Pancreas (tissue), 10 donors: ENCODE measurements around the gene FOXO6. TPM values are rescaled to one million over a fixed set of nuclear protein-coding genes. Genes with fewer than 3 reads are reported as not detected.
A peak's percentile ranks its signal among the peaks of the same experiment; 100 is the strongest.
"Not testable (repeated sequence)": the region's sequence is repeated elsewhere in the genome, so short reads cannot be mapped to it uniquely, and the experiment has no call there.

Experiments used
- ATAC-seq, 4 donors: fragments of 200-7000 bp; cut with Tn5 transposase; one replicate each; pipeline versions ENCODE4 v1.8.0 to v1.9.1; 2020; ENCODE audit warnings: mild to moderate bottlenecking in 4 of 4, moderate library complexity in 4 of 4
- DNase-seq, 6 donors: peaks; one replicate each; pipeline ENCODE4 v3.0.0-alpha.2; 2020
- FAIRE-seq: peaks from 2 replicates; lab custom pipeline; 2012; peaks lifted over from hg19 to GRCh38; lab: Jason Lieb, UNC
- H3K27ac ChIP-seq, 4 donors: fragments of 200-600 bp; sonication (generic); 1 replicate in 3 of 4; 2 replicates in 1 of 4; pipeline versions ENCODE4 v1.5.0 to v1.8.0; 2020
- H3K27me3 ChIP-seq, 4 donors: fragments of 200-600 bp; one replicate each; pipeline ENCODE4 v1.8.0; 2021
- H3K36me3 ChIP-seq, 3 donors: fragments of 200-600 bp; sonication (generic) in 1 of 3; one replicate each; pipeline versions ENCODE4 v1.5.0 to v1.8.0; 2020 to 2021
- H3K4me1 ChIP-seq, 3 donors: fragments of 200-600 bp; one replicate each; pipeline ENCODE4 v1.8.0; 2021
- H3K4me3 ChIP-seq, 4 donors: fragments of 200-600 bp; sonication (generic) in 2 of 4; one replicate each; pipeline versions ENCODE4 v1.5.0 to v1.8.0; 2020 to 2021
- H3K9me3 ChIP-seq, 4 donors: fragments of 200-600 bp; one replicate each; pipeline ENCODE4 v1.8.0; 2021
- WGBS, 2 donors: extraction: QIAGEN DNeasy Blood & Tissue Kit; methylation state at CpG; one replicate each; pipeline ENCODE4 v1.1.7; 2013; 5-methylcytosine and 5-hydroxymethylcytosine counted together
- intact Hi-C, 3 donors: fragments of 100-400 bp; cut with DNase I; formaldehyde crosslinking; loops; one replicate each; pipeline versions ENCODE4 v1.11.1 to v1.14.2; 2022
- polyA plus RNA-seq, 2 donors: library from polyadenylated mRNA; stranded (reverse); fragments of 200-250 nt; gene quantifications; one replicate each; pipeline ENCODE4 v1.2.3, GENCODE V29; 2013
- total RNA-seq, 6 donors: library from RNA; stranded (reverse); fragmentation: NEBNext Ultra II Directional in 4 of 6; extraction: Animal tissue kit (Norgen Biotek cat#: 25700) in 4 of 6; gene quantifications; one replicate each; pipeline versions ENCODE4 v1.2.1 to v1.2.4, GENCODE V29; 2021 to 2023
- TF ChIP-seq, protein P1 (sequence below), 4 donors: fragments of 200-600 bp; sonication (generic) in 3 of 4; IDR thresholded peaks; one replicate each; pipeline versions ENCODE4 v1.5.0 to v1.8.0; 2021; ENCODE audit warnings: antibody characterized with exemption in 4 of 4
- donor health status: healthy with polysubstance abuse.
- donor health status: DM: no; HTN: no; CAD: no; lungs with moderate emphysema.
- donor health status: DM: no; HTN: no; CAD: no.
- donor health status: control.
- donor health status: control.
- donor health status: Bipolar disorder and iron deficiency.
- donor health status: DM: yes; HTN: yes; CAD: no.
- donor health status: DM: no; HTN: no; CAD: no.
- donor health status: DM: no; HTN: no; CAD: no.
- donor health status: DM: yes; HTN: yes; CAD: no.

The FOXO6 gene
- total and polyA plus RNA-seq, 8 donors, result 0.79 to 2.0 (median 1.2) TPM

DNA sequence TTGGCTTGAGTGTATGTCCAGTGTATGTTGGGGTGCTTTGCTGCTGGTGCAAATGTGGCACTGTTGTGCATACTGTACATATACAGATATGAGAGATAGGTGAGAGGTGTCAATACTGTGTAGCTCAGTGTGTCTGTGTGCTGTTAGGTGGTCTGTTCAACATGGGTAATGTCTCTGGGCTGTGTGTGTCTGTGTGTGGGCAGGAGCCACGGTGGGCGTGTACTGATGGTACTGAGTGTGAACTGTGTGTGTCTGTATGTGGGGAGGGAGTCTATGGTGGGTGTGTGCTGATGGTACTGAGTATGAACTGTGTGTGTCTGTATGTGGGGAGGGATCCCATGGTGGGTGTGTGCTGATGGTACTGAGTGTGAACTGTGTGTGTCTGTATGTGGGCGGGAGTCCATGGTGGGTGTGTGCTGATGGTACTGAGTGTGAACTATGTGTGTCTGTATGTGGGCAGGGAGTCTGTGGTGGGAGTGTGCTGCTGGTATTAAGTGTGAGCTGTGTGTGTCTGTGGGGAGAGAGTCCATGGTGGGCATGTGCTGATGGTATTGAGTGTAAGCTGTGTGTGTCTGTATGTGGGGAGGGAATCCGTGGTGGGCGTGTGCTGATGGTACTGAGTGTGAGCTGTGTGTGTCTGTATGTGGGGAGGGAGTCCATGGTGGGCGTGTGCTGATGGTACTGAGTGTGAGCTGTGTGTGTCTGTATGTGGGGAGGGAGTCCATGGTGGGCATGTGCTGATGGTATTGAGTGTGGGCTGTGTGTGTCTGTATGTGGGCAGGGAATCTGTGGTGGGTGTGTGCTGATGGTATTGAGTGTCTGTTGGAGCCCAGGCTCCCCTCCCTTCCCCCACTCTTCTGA, 32.2 kb upstream of the FOXO6 start:
- 89 to 92% methylated on average over 6 of the region's 6 CpGs for WGBS, 2 donors
- DNase-seq (no peak), ATAC-seq (no peak), FAIRE-seq (no peak)
- no peaks in the 10 kb centered on the region for H3K9me3 ChIP-seq
- no peaks in the 10 kb centered on the region for H3K36me3 ChIP-seq
- H3K27ac ChIP-seq, result no peak overlapping the region
- no peaks in the 10 kb centered on the region for H3K27me3 ChIP-seq
- TF ChIP-seq, protein P1, sequence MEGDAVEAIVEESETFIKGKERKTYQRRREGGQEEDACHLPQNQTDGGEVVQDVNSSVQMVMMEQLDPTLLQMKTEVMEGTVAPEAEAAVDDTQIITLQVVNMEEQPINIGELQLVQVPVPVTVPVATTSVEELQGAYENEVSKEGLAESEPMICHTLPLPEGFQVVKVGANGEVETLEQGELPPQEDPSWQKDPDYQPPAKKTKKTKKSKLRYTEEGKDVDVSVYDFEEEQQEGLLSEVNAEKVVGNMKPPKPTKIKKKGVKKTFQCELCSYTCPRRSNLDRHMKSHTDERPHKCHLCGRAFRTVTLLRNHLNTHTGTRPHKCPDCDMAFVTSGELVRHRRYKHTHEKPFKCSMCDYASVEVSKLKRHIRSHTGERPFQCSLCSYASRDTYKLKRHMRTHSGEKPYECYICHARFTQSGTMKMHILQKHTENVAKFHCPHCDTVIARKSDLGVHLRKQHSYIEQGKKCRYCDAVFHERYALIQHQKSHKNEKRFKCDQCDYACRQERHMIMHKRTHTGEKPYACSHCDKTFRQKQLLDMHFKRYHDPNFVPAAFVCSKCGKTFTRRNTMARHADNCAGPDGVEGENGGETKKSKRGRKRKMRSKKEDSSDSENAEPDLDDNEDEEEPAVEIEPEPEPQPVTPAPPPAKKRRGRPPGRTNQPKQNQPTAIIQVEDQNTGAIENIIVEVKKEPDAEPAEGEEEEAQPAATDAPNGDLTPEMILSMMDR (IDR thresholded peaks at IDR 0.05), result no peak
- H3K4me3 ChIP-seq, result no peak overlapping the region
- intact Hi-C loops, result no loop called here
- no peaks in the 10 kb centered on the region for H3K4me1 ChIP-seq

DNA sequence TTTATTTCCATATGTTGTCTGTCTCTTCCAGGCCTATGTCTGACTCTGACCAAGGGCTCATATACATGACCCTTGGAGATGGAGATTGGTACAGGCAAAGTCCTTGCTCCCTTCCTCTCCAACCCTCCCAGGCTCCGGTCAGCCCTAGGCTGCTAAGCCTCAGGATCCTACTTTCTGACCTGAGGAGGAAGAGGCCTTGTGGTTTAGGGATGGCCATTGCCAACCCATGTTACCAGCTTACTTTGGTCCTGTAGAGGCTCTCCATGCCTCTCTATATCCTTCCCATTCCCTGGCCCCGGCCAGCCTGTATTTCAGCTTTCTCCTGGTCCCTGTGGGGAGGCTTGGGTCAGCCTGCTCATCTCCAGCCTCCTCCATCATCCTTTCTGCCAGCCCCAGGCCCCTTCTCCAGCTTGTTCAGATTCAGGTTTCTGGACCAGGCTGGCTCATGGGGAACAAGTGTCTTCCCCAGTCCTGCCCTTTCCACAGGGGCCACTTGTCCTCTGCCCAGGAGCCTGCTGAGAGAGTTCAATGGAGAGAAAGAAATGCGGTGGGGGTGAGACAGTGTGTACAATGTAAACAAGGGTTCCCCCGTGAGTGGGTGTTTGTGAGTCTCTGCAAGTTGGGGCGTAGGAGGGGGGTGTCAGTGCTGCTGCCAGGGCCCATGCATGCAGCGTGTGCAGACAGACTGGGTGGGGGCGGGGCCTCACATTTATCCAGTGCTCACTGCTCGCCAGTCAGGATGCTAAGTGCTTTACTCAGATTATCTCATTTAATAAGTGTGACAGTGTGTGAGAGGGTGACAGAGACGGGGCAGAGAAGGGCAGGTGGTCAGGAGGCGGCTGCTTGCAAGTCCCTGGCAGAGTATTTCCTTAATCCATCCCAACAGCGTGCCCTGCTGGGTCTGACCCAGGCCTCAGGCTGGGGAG, 31.3 kb upstream of the FOXO6 start:
- Histone ChIP-seq H3K9me3 (no peaks in the 10 kb centered on the region), H3K27ac (no peak overlapping the region), H3K4me1 (no peaks in the 10 kb centered on the region), H3K36me3 (no peaks in the 10 kb centered on the region), H3K27me3 (no peaks in the 10 kb centered on the region), H3K4me3 (no peak overlapping the region)
- TF ChIP-seq, protein P1 (IDR thresholded peaks at IDR 0.05), result no peak
- WGBS, 2 donors, result 87% methylated on average over 11 of the region's 11 CpGs
- DNase-seq (no peak), FAIRE-seq (no peak), ATAC-seq (no peak)
- intact Hi-C loops, result no loop called here

DNA sequence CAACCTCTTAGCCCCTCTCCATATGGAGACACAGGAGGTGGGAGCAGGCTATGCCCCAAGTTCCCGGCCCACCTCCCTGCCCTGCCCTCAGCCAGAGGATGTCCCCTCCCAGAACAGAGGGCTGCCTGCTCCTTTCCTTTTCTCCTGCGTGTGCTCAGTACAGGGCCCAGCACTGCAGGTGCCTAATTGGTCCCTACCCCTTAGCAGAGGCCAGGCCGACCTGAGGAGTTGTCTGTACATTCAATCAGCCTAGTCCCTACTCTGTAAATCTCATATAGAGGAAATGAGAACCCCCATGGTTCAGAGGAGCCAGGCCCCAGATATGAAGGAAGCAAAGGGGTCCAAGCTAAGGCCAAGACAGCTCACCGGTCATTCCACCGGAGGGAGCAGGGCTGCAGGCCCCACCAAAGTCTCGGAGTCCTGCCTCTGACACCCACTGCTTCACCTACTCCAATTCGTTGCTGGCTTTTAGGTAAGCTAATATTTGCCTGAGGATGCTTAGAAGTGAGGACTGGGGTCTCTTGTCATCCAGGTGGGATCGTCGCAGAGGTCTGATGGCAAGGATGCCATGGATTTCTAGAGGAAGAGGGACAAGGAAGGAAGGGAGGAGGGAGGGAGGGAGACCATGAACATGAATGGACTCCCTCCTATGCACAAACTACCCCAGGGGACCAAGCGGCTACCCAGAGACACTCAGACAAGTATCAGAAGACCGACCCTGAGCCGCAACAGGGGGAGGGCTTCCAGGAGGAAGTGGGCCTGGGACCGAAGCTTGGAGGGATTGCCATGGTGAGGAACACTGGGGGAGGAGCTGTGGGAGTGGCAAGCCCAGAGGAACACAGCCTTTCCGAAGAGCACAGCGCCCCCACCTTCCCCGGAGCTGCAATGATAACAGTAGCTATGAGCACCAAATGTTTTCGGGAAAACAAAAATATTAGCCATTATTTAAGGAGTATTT, 30.4 kb upstream of the FOXO6 start:
- Histone ChIP-seq H3K4me3 (no peak overlapping the region), H3K36me3 (no peaks in the 10 kb centered on the region), H3K27ac (no peak overlapping the region), H3K4me1 (no peaks in the 10 kb centered on the region), H3K9me3 (no peaks in the 10 kb centered on the region), H3K27me3 (no peaks in the 10 kb centered on the region)
- FAIRE-seq, result no peak
- ATAC-seq, result no peak
- DNase-seq, result no peak
- intact Hi-C loops, result no loop called here
- TF ChIP-seq, protein P1 (IDR thresholded peaks at IDR 0.05), result no peak
- WGBS, 2 donors, result 74 to 80% methylated on average over 17 of the region's 17 CpGs

DNA sequence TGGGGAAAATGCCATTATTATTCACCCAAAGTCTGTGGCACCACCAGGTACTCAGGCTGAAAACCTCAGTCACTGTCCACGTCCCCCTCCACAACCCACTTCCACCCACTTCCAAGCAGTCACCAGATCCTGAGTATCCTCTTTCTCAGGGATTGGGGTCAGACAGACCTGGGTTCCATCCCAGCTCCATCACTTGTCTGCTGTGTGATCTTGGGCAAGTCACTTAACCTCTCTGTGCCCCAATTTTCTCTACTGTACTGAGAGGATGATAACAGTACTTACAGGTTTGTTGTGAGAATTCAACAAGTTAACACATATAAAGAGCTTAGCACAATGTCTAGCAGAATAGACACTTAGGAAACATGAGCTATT, 29.7 kb upstream of the FOXO6 start:
- Histone ChIP-seq H3K36me3 (no peaks in the 10 kb centered on the region), H3K27me3 (no peaks in the 10 kb centered on the region), H3K27ac (no peak overlapping the region), H3K9me3 (no peaks in the 10 kb centered on the region), H3K4me3 (no peak overlapping the region), H3K4me1 (no peaks in the 10 kb centered on the region)
- FAIRE-seq (no peak), ATAC-seq (no peak), DNase-seq (no peak)
- TF ChIP-seq, protein P1 (IDR thresholded peaks at IDR 0.05), result no peak
- 83 to 87% methylated on average over 1 of the region's 1 CpG for WGBS, 2 donors
- intact Hi-C loops, result no loop called here

DNA sequence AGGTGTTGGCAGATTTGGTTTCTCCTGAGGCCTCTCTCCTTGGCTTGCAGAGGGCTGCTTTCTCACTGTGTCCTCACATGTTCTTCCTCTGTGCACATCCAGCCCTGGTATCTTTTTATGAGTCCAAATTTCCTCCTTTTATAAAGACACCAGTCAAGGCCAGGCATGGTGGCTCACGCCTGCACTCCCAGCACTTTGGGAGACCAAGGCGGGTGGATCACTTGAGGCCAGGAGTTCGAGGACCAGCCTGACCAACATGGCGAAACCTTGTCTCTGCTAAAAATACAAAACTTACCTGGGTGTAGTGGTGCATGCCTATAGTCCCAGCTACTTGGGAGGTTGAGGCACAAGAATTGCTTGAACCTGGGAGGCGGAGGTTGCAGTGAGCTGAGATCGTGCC, 29.1 kb upstream of the FOXO6 start:
- H3K9me3 ChIP-seq, H3K36me3 ChIP-seq, H3K27me3 ChIP-seq, H3K4me3 ChIP-seq, FAIRE-seq, intact Hi-C loops, H3K27ac ChIP-seq, H3K4me1 ChIP-seq, ATAC-seq: not testable (repeated sequence)
- WGBS, 2 donors, result 91 to 100% methylated on average over 6 of the region's 6 CpGs
- peak in 1 of 6 donors; percentile 7 for DNase-seq
